A549 (cell line): ENCODE measurements around the gene TYMS. TPM values are rescaled to one million over a fixed set of nuclear protein-coding genes. Genes with fewer than 3 reads are reported as not detected.

Experiments used
- ATAC-seq, 2 experiments: fragments of 200-7000 bp in 1 of 2; fragments of >200 bp in 1 of 2; cut with Nextera tagmentation in 1 of 2; cut with Tn5 transposase in 1 of 2; 3 replicates each; pipeline versions ENCODE4 v1.8.0 to v1.9.1; 2018 to 2020; ENCODE audit warnings: mild to moderate bottlenecking in 1 of 2, moderate library complexity in 1 of 2
- CTCF ChIA-PET: fragments of 300-600 bp; sonication (Branson Sonifier 250); formaldehyde crosslinking; extraction: SDS; loops from one replicate; lab custom pipeline; 2021; ENCODE audit warnings: antibody characterized with exemption, inconsistent platforms; lab: Yijun Ruan, JAX
- POLR2A ChIA-PET: fragments of 350-600 bp; formaldehyde crosslinking; extraction: SDS; loops from one replicate; lab custom pipeline; 2021; ENCODE audit warnings: antibody characterized with exemption, inconsistent platforms; lab: Yijun Ruan, JAX
- DNase-seq, 2 experiments: peaks; one replicate each; pipeline versions ENCODE4 v3.0.0 to v3.0.0-alpha.2; 2011 to 2016; ENCODE audit warnings: low read depth in 1 of 2, low spot score in 1 of 2
- FAIRE-seq: peaks from 2 replicates; lab custom pipeline; 2011; peaks lifted over from hg19 to GRCh38; lab: Jason Lieb, UNC
- H3K27ac ChIP-seq, 2 experiments: fragments of >200 bp; sonication (Bioruptor Twin); formaldehyde crosslinking; 3 replicates each; pipeline ENCODE4 v1.5.1; 2016 to 2017
- H3K4me1 ChIP-seq: fragments of >200 bp; sonication (Bioruptor Twin); formaldehyde crosslinking; 3 replicates; pipeline ENCODE4 v1.6.1; 2016
- H3K4me2 ChIP-seq: fragments of >200 bp; sonication (Bioruptor Twin); formaldehyde crosslinking; 3 replicates; pipeline ENCODE4 v1.6.1; 2016
- H3K4me3 ChIP-seq: fragments of >200 bp; sonication (Bioruptor Twin); formaldehyde crosslinking; 3 replicates; pipeline ENCODE4 v1.5.1; 2016
- H3K9me3 ChIP-seq: fragments of >200 bp; sonication (Bioruptor Twin); formaldehyde crosslinking; 3 replicates; pipeline ENCODE4 v1.6.1; 2016
- CHD4 ChIP-seq: fragments of 200-600 bp; sonication (generic); IDR thresholded peaks from 2 replicates; pipeline ENCODE4 v1.6.1; 2016; ENCODE audit warnings: antibody characterized with exemption, mild to moderate bottlenecking, borderline replicate concordance
- ESRRA ChIP-seq: fragments of 150-350 bp; IDR thresholded peaks from 2 replicates; pipeline ENCODE4 v1.6.1; 2014; ENCODE audit warnings: mild to moderate bottlenecking, low read length, borderline replicate concordance
- FOSB ChIP-seq: fragments of 250-450 bp; sonication (Bioruptor Pico); IDR thresholded peaks from 2 replicates; pipeline ENCODE4 v1.5.0; 2020; ENCODE audit warnings: mild to moderate bottlenecking, moderate library complexity
- FOSL2 ChIP-seq, 2 experiments: fragments of 450-650 bp in 1 of 2; fragments of >200 bp in 1 of 2; sonication (Bioruptor Twin) in 1 of 2; formaldehyde crosslinking; IDR thresholded peaks; 2 replicates each; pipeline versions ENCODE4 v1.5.0 to v1.6.1; 2016 to 2020; ENCODE audit warnings: mild to moderate bottlenecking in 1 of 2, moderate library complexity in 1 of 2
- FOXS1 ChIP-seq: fragments of 250-450 bp; sonication (Bioruptor Pico); IDR thresholded peaks from 2 replicates; pipeline ENCODE4 v1.5.0; 2020; ENCODE audit warnings: mild to moderate bottlenecking, moderate library complexity
- JUN ChIP-seq, 2 experiments: fragments of >200 bp; sonication (Bioruptor Twin); formaldehyde crosslinking; IDR thresholded peaks; 2 replicates in 1 of 2; 3 replicates in 1 of 2; pipeline ENCODE4 v1.6.1; 2016 to 2017
- KDM5A ChIP-seq: fragments of 200-600 bp; sonication (generic); IDR thresholded peaks from 2 replicates; pipeline ENCODE4 v1.6.1; 2016; ENCODE audit warnings: antibody characterized with exemption, mild to moderate bottlenecking
- NFE2L2 ChIP-seq: fragments of 150-350 bp; conservative IDR thresholded peaks from 2 replicates; pipeline ENCODE4 v1.6.1; 2014; ENCODE audit warnings: low read length
- POLR2A ChIP-seq: IDR thresholded peaks from 2 replicates; pipeline ENCODE4 v1.6.1; 2012; ENCODE audit warnings: mild to moderate bottlenecking, low read length
- RAD21 ChIP-seq, 2 experiments: fragments of >200 bp in 1 of 2; sonication (Bioruptor Twin) in 1 of 2; formaldehyde crosslinking in 1 of 2; IDR thresholded peaks in 1 of 2; conservative IDR thresholded peaks in 1 of 2; 2 replicates in 1 of 2; 3 replicates in 1 of 2; pipeline ENCODE4 v1.6.1; 2012 to 2018; ENCODE audit warnings: inconsistent platforms in 1 of 2
- RARB ChIP-seq: fragments of 250-450 bp; sonication (Bioruptor Pico); IDR thresholded peaks from 2 replicates; pipeline ENCODE4 v1.8.0; 2021; ENCODE audit warnings: mild to moderate bottlenecking, moderate library complexity
- RCOR1 ChIP-seq: fragments of 150-350 bp; IDR thresholded peaks from 2 replicates; pipeline ENCODE4 v1.6.1; 2014; ENCODE audit warnings: antibody characterized with exemption, low read length, low read depth
- SREBF2 ChIP-seq: fragments of 450-650 bp; IDR thresholded peaks from 2 replicates; pipeline ENCODE4 v1.6.1; 2014; ENCODE audit warnings: mild to moderate bottlenecking, moderate library complexity
- TFCP2L1 ChIP-seq: fragments of 250-450 bp; sonication (Bioruptor Pico); IDR thresholded peaks from 2 replicates; pipeline ENCODE4 v1.5.0; 2021; ENCODE audit warnings: mild to moderate bottlenecking
- TP53 ChIP-seq: fragments of 250-450 bp; sonication (Bioruptor Pico); IDR thresholded peaks from 2 replicates; pipeline ENCODE4 v1.5.0; 2021; ENCODE audit warnings: mild to moderate bottlenecking, moderate library complexity
- ZSCAN20 ChIP-seq: fragments of 250-450 bp; sonication (Bioruptor Pico); IDR thresholded peaks from 2 replicates; pipeline ENCODE4 v1.8.0; 2022; ENCODE audit warnings: mild to moderate bottlenecking, moderate library complexity
- WGBS: methylation state at CpG from one replicate; pipeline ENCODE4 v1.1.6; 2017; ENCODE audit errors: missing lambda C conversion rate; 5-methylcytosine and 5-hydroxymethylcytosine counted together
- polyA plus RNA-seq, 4 experiments: library from polyadenylated mRNA; depleted of rRNA in 3 of 4; stranded (reverse); fragments of >200 nt; fragmentation: RNase III in 1 of 4; extraction: RNeasy Plus Mini Kit Qiagen cat#74134 plus additional on column Dnase treatment in 1 of 4; gene quantifications; 2 replicates in 3 of 4; 3 replicates in 1 of 4; pipeline ENCODE4 v1.2.3, GENCODE V29; 2011 to 2017
- TF ChIP-seq, protein P1 (sequence below): fragments of >200 bp; sonication (Bioruptor Twin); formaldehyde crosslinking; IDR thresholded peaks from 2 replicates; pipeline ENCODE4 v1.6.1; 2016
- TF ChIP-seq, protein P2 (sequence below): IDR thresholded peaks from 2 replicates; pipeline ENCODE4 v1.6.1; 2012; ENCODE audit warnings: low read depth, borderline replicate concordance
- TF ChIP-seq, protein P3 (sequence below): fragments of 200-600 bp; sonication (generic); IDR thresholded peaks from 2 replicates; pipeline ENCODE4 v1.6.1; 2016; ENCODE audit warnings: antibody characterized with exemption, mild to moderate bottlenecking, moderate library complexity
- TF ChIP-seq, protein P4 (sequence below): IDR thresholded peaks from 2 replicates; pipeline ENCODE4 v1.6.1; 2012

TYMS gene
- polyA plus RNA-seq, 2 of the 4 experiments (the other 2 are of a cell fraction): 118 to 173 TPM

DNA sequence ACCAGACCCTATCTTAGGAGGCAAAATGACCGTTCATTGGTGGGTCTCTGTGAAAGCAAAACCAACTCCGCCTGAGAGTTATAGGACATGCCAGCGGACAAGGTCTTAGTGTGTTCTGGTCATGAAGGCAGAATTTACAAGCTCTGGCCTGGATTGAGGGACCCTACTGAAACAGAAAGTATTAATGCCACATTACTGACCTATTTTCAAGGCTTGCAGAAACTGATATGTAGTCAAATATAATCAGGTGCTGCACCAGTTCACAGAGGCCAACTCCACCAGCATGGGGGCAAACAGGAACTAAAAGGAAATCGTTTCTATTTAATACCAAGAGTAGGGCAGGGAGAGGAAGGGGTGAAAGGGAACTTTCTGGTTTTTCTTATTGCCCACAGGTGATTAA is 19.7 kb downstream of the TYMS start:
- Histone ChIP-seq H3K4me1 (no peaks in the 10 kb centered on the region), H3K4me2 (no peak overlapping the region), H3K27ac (no peak overlapping the region), H3K4me3 (no peak overlapping the region), H3K9me3 (no peaks in the 10 kb centered on the region)
- ATAC-seq (no peak), FAIRE-seq (no peak), DNase-seq (no peak)
- 80% methylated on average over 4 of the region's 4 CpGs for WGBS
- ChIA-PET POLR2A (no interaction called here), CTCF (no interaction called here)
- TF ChIP-seq RAD21 (conservative IDR thresholded peaks at IDR 0.05 in 1 of 2, IDR thresholded peaks at IDR 0.05 in 1 of 2) (no peak), ZSCAN20 (no peak), POLR2A (no peak), FOXS1 (CRISPR knock-in tag) (no peak), KDM5A (no peak), FOSB (CRISPR knock-in tag) (no peak), TFCP2L1 (no peak), CHD4 (no peak), NFE2L2 (no peak), ESRRA (no peak)
- TF ChIP-seq, protein P1, sequence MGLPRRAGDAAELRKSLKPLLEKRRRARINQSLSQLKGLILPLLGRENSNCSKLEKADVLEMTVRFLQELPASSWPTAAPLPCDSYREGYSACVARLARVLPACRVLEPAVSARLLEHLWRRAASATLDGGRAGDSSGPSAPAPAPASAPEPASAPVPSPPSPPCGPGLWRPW: no peak
- TF ChIP-seq, protein P2, sequence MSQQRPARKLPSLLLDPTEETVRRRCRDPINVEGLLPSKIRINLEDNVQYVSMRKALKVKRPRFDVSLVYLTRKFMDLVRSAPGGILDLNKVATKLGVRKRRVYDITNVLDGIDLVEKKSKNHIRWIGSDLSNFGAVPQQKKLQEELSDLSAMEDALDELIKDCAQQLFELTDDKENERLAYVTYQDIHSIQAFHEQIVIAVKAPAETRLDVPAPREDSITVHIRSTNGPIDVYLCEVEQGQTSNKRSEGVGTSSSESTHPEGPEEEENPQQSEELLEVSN: no peak
- TF ChIP-seq, protein P3, sequence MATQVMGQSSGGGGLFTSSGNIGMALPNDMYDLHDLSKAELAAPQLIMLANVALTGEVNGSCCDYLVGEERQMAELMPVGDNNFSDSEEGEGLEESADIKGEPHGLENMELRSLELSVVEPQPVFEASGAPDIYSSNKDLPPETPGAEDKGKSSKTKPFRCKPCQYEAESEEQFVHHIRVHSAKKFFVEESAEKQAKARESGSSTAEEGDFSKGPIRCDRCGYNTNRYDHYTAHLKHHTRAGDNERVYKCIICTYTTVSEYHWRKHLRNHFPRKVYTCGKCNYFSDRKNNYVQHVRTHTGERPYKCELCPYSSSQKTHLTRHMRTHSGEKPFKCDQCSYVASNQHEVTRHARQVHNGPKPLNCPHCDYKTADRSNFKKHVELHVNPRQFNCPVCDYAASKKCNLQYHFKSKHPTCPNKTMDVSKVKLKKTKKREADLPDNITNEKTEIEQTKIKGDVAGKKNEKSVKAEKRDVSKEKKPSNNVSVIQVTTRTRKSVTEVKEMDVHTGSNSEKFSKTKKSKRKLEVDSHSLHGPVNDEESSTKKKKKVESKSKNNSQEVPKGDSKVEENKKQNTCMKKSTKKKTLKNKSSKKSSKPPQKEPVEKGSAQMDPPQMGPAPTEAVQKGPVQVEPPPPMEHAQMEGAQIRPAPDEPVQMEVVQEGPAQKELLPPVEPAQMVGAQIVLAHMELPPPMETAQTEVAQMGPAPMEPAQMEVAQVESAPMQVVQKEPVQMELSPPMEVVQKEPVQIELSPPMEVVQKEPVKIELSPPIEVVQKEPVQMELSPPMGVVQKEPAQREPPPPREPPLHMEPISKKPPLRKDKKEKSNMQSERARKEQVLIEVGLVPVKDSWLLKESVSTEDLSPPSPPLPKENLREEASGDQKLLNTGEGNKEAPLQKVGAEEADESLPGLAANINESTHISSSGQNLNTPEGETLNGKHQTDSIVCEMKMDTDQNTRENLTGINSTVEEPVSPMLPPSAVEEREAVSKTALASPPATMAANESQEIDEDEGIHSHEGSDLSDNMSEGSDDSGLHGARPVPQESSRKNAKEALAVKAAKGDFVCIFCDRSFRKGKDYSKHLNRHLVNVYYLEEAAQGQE: no peak

DNA sequence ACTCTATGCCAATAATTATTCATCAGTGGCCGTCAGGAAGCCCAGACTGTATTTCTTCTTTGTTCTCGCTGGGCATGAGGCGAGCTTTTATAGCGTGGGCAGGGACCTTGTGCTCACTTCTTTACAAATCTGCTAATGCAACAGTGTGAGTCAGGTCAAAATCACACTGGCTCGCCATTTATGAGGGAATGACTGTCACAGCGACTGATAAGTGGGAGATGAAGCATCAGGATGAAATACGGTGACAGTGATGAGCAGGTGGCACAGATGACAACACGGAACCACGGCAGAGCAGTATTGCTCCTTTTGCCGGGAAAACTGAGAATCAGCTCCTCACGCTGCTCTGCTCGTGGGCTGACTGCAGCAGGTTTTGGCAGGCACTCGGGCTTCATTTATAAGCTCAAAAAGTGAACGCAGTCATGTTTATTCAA is 20.5 kb downstream of the TYMS start:
- Histone ChIP-seq H3K27ac (no peak overlapping the region), H3K4me1 (no peaks in the 10 kb centered on the region), H3K9me3 (no peaks in the 10 kb centered on the region), H3K4me3 (no peak overlapping the region), H3K4me2 (no peak overlapping the region)
- ATAC-seq (no peak), FAIRE-seq (no peak), DNase-seq (no peak)
- ChIA-PET CTCF (no interaction called here), POLR2A (no interaction called here)
- 98% methylated on average over 13 of the region's 14 CpGs for WGBS
- TF ChIP-seq RARB (CRISPR knock-in tag): no peak
- TF ChIP-seq JUN (IDR thresholded peaks at IDR 0.05): no peak
- no peak for TF ChIP-seq SREBF2
- no peak for TF ChIP-seq TP53 (CRISPR knock-in tag)
- TF ChIP-seq, protein P4, sequence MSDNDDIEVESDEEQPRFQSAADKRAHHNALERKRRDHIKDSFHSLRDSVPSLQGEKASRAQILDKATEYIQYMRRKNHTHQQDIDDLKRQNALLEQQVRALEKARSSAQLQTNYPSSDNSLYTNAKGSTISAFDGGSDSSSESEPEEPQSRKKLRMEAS: no peak
- TF ChIP-seq FOXS1 (CRISPR knock-in tag): no peak
- no peak for TF ChIP-seq FOSL2 (IDR thresholded peaks at IDR 0.05)
- TF ChIP-seq FOSL2 (CRISPR knock-in tag; IDR thresholded peaks at IDR 0.05): no peak
- TF ChIP-seq CHD4: no peak
- TF ChIP-seq RCOR1: no peak
- TF ChIP-seq, protein P2: no peak
